Superior temporal gyrus (tissue), 1 donor: Measurements from ENCODE around the gene CCDC85A.
A peak's percentile ranks its signal among the peaks of the same experiment; 100 is the strongest.

ENCODE experiments used
- DNase-seq: peaks from one replicate; pipeline ENCODE4 v3.0.0-alpha.2; 2016; ENCODE audit errors: extremely low spot score

Gene CCDC85A

DNA sequence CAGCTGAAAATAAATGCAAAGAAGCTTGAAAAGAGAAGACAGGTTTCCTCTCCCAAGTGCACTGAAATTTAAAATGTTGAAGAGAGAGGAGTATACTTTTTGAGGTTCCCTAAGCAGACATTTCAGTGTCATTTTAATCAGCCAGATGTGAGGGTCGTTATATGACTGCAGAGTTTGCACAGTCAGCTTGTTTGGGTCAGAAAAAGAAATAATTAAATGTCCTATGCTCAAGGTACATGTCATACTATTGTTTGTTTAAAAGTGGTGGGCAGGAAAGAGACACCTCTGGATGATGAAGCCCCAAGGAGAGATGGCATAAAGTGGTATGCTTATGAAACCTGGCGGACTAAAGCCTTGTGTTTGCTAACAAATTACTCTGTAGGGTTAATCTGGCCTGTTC lies 55.2 kb downstream of the CCDC85A start:
- no peak for DNase-seq

DNA sequence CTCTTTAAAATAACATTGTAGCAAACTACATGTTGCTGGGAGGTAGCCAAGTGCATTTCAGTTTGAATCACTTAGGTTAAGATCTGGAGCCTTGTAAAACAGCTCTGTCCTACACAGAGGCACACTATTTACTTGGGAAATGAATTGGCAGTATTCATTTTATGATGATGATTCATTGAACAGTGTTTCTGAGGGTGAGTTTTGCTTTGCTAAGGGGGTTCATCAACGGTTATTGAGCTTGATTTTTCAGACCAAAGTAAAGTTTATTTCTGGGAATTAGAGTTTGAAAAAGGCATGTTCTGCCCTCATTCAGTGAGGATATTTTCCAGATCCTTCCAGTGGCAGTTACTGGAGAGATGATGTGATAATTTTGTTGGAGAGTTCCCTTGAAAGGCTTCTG lies 55.6 kb downstream of the CCDC85A start:
- no peak for DNase-seq

DNA sequence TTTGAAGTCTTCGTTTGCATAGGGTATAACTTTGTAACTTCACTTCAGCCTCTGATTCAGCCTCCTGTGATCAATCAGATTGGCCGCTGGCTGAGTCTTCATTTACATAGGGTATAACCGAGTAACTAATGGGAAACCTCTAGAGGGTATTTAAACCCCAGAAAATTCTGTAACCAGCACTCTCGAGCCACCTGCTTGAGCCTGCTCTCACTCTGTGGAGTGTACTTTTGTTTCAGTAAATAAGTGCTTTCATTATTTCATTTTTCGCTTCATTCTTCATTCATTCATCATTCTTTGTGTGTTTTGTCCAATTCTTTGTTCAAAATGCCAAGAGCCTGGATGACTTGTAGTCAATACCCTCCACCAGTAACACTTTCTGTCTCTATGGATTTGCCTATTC lies 56.4 kb downstream of the CCDC85A start:
- DNase-seq, result no peak

DNA sequence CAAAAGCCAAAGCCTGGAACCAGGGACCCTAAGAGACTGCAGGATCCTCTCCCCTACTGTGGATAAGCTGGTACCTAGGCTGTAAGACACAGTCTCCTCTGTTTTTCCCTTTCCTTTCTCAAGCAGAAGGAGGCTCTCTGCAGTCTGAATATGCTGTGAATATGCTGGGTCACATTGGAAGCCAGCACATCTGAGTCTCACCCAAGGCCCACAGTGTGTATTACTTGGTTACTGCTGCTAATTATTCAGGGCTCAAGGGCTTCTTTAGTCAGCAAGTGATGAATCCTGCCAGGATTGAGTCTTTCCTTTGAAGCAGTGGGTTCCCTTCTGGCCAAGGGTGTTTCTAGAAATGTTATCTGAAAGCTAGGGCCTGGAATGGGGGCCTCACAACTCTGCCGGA lies 60.7 kb downstream of the CCDC85A start:
- no peak for DNase-seq

DNA sequence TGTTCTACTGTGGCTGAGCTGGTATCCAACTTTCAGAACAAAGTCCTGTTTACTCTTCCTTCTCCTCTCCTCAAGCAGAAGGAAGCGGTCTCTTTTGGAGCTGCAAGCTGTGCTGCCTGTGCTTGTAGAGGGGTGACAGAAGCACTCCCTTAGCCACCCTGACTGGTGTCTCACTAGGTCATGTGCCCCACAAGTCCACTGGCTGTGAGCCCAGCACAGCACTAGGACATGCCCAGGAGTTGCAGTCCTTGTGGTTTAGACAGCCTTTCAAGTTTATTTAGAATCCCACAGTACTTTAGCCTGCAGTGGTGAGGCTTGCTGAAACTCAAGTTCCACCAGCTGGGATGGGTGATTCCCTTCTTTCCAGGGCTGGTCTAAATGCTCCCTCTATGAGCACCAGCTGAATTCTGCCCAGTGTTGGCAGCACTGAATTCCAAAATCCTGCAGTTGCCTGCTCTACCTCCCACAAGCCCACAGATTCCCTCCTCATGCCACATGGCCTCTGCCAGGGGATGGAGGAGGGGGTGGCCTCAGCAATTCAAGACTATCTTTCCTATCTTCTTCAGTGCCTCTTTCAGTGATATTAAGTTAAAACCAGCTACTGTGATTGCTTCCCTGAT lies 61.2 kb downstream of the CCDC85A start:
- no peak for DNase-seq

DNA sequence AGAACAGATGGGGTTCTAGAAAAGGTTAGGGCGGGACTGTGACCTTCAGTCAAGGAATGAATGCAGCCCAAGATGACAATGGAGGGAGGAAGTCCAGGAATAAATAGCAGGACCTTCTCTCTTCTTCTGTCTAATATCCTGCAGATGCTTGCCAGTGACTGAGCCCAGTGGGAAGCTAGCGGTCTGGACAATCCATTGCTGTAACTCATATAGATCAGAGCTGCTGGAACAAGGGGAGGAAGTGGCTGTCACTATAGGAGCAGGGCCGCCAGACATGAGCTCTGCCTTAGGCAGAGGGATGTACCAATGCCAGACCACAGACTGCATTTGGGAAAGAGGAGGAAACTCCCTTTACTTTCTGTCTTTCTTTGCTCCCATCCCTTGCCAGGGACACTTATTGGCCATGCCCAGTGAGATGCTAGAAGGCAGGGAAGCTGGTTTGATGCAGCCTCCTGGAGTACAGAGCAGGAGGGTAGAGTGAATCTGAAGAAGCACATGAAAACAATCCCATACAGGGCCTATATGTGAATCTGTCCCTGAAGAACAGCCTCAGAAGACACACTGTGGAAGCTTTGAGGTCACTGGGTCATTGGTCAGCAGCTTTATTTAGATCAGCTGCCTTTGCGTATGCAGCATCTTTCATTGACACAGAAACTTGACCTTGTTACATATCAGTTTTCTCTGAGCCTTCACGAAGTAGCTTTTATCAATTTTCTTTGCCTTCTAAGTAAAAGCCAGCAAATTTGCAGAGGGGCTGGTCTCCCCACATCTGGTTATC lies 65.4 kb downstream of the CCDC85A start:
- no peak for DNase-seq

DNA sequence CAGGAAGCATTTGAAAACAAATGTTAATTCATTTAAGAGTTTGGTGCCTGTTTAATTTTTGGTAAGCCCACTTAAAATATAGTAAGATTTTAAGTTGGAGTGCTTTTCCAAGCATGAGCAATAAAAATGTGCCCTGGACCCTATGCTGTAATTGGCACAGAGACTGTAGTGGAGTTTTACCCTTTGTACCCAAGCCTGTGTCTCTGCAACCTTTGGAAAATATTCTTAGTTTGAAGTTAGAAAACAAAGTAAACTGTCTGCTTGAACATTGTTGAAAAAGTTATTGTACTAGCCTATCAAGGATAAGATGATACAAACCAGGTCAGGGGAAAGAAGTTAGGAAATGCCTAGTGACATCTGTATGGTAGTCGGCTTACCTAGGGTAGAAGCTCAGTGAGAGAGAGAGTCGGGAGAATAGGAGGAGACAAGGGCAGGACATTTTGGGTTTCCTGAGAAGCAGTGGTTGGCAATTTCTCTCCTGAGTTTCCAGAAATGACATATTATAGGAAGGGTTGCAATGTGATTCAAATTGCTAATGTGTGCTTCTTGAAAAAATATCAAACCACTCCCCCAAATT lies 66.5 kb downstream of the CCDC85A start:
- DNase-seq, result no peak

DNA sequence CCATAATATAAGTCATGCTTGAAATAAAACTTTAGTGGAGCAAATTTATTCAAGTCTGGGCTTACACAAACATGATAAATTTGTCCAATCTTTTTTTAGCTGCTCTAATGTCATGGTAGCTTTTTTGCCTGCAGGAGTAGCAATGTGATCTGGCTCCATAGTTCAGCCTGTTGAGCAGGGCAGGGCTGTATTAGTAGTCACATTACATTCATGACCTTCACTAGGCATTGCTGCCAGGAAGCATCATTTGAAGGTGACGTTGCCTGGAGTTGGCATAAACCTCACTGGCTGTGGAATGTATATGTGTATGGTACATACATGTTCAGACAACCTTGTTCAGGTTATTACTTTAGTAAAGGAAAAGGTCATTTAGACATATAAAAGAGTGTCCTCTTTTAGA lies 76.6 kb downstream of the CCDC85A start:
- no peak for DNase-seq

DNA sequence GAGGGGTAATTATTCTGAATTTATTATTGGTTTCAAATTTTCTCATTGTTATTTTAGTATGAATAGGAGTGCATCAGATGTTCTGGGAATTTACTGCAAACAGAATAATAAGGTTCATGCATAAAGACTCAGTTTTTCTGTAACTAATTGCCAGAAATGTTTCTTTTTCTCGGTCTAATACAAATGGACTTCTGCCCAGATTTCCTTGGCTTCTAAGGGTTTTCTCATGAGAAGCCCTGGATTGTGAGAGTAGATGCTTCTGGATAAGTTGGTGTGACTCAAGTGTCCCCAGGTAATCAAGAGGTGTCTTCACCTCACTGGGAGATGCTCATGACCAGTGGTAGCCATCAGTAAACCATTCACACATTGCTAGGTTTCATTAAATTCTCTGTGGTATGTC lies 78.5 kb downstream of the CCDC85A start:
- no peak for DNase-seq

DNA sequence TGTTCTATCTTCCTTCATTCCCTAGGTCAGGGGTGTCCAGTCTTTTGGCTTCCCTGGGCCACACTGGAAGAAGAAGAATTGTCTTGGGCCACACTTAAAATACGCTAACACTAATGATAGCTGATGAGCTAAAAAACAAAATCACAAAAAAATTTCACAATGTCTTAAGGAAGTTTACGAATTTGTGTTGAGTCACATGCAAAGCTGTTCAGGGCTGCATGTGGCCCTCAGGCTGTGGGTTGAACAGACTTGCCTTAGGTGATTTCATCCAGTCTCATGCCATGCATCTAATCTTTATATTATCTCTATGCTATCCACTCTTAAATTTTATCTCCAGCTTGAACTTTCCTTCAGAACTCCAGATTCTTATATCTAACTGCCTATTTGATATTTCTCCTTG lies 80.1 kb downstream of the CCDC85A start:
- no peak for DNase-seq

DNA sequence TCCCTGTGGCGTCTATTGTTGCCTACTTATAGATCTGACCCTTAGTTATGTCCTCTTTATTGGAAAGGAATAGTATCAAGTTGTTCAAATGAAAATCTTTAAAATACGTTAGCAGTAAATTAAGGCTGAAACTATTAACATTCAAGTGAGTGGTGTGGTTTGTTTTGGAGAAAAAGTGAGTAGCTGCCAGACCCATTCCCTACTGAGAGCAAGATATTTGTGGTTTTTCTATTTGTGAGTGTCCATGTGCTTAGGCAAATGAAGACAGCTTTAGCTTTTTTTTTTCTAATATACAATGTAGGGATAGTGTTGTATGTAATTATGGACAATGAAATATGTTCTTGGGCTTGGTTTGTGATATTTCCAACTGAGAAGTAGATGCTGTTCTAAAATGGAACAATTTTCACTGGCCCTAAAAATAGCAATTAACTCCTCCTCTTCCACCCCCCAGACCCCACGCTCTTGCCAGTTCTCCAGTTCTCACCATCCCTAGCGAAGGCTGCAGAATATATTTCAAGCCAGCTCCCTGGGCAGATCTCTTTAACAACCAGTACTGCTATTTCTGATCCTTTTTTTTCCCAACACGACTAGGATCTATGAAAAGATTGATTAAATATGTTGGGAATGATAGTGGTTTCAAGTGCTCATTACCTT lies 83.1 kb downstream of the CCDC85A start:
- peak; percentile 29 for DNase-seq

DNA sequence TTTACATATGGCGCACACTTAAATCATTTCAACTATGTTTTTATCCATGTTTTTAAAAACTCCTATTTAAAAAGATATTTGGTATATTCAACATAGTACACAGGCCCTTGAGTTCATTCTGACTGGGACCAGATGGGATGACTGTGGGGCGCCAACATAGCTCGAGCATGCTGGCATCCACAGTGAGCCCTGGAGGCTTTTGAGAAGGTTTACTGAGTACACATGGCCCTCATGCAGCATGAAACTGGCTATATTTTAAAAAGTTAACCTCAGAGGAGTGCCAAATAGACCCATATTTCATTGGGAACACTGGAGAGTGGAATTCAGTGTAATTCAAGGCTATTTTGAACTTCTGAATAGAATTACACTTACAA lies 83.6 kb downstream of the CCDC85A start:
- no peak for DNase-seq

DNA sequence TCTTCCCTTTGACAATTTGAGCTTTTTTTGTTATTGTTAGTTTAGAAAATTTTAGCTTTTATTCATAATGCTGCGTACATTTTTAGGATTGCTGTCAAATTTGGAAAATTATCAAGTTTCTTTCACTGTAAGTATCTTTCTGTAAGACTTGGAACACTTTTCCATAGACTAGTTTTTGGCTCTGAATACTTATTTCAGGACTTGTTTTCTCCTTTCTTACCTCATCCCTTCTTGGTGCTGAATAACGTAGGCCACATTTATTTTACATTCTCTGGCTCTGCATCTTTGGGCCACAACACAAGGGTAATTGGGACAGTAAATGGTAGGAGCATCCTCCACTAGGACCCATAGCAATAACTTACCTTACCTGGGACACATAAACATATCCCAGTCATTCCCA lies 85.1 kb downstream of the CCDC85A start:
- DNase-seq, result no peak

DNA sequence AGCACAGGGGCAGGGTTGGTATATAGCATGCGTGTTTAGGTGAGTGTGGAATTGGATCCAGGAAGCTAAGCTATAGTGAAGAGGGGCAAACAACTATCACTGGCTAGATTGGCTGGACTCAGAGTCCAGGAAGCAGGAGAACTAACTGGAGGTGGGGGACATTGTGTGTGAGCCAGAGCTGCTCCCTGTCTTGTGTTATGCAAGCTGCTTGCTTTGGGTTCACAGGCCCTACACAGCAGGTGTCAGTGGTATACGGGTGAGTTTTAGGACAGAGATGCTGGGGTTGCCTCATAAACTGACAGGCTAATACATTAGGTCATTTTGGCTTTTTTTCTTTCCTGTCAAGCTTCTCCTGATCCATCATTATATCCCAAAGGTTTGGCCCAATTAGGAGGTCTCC lies 87.5 kb downstream of the CCDC85A start:
- no peak for DNase-seq

DNA sequence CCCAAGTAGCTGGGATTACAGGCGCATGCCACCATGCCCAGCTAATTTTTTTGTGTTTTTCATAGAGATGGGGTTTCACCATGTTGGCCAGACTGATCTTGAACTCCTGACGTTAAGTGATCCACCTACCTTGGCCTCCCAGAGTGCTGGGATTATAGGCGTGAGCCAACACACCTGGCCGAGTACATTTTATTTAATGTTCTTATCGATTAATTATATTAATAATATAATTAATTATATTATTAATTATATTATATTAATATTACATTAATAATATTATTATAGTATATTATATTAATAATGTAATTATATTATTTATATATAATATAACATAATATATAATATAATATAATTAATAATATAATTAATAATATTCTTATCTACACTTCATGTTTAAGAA lies 101.4 kb downstream of the CCDC85A start:
- no peak for DNase-seq

DNA sequence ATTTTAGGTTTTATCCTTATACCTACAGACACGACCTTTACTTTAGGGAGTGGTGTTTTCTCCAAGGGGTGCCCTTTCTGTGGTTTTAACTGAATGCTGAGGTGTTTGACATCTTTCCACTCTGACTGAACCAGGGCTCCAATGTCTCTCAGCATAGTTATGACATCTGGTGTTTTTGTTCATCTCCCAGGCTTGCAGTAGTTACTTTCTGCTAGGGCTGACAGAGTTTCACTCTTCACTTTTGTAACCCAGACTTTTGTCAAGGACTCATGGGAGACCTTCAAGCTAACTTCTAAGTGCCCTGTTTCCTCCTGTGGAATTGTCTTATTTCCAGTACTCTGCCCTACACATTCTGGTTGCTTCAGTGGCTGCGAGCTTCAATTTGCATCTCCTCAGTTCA lies 103.1 kb downstream of the CCDC85A start:
- no peak for DNase-seq

DNA sequence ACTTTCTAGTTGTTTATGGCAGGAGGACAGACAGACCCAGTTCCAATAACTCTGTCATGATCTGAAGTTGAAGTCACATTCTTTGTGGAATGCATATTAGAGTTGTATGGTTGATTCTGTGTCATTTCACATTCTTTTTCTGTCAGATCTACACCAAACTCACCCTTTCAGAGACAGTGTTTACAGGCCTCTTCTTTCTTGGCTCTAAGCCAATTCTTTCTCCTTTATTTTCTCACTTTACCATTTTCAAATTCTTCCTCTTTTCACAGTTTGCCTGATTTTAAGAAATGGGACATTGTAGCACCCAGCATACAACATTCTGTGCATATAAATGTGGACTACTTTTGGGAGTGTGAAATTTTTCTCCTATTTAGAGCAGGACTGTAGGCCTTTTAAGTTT lies 103.7 kb downstream of the CCDC85A start:
- DNase-seq, result peak; percentile 43

DNA sequence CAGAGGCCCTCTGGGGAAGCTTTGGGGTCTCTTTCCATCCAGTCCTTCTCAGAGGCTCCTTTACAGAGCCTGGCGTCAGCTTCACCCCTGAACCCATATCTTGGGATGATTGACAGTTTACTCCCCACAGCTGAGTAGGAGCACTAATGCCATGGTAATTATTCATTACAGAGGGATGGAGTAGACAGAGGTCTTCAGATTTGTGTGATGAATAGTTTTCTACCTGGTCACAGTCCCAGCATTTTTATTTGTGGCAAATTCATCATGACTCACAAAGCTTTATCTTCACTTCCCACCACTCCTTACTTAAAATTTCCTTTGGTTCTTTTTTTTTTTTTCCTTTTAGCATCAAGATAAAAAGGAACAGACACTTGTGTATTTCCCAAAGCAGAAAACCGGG lies 104.2 kb downstream of the CCDC85A start:
- no peak for DNase-seq

DNA sequence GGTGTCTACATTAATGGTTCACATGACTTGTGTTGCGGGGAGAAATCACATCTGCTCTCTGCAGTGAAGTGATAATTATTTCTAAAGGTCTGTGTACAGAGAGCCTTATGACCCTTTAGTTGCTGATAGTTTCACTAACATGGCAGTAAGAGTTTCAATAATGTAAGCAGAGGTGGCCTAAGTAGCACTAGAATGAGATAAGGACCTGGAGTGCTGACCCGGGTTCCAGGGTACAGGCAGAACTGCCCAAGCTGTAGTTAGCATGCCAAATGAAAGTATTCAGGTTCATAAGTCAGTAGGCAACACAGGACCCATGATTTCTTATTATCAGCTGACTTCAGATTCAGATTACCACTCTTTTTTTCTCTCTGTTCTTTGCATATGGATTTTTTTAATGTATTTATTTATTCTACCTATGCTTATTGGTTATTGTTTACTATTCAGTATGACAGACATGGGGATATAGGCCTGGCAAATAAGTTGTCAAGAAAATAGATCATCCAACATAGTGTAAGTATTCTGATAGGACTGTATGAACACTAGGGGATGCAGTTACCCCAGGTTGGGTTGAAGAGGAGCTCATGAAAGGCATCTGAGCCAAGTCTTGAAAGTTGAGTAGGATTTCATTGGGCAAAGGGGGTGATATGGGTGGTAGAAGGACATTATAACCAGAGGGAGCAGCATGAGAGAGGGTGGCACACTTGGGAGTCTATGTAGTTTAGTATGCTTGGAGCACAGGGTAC lies 105.2 kb downstream of the CCDC85A start:
- no peak for DNase-seq

DNA sequence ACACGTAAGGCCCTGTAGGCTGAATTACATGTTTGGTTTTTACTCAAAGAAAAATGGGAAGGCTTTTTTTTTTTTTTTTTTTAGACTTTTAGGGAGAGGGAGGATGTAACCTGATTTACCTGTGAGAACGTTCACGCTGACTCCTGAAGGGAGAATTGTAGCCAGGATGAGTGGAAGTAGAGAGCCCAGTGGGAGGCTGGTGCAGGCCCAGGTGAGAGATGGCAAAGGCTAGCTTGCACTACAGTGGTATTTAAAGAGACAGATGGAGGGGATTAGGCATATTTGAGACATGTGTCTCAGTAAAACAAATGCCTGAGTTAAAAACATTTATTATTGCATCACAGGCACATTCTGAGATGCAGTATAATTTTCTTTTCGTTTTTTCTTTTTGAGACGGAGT lies 107.9 kb downstream of the CCDC85A start:
- DNase-seq, result no peak

DNA sequence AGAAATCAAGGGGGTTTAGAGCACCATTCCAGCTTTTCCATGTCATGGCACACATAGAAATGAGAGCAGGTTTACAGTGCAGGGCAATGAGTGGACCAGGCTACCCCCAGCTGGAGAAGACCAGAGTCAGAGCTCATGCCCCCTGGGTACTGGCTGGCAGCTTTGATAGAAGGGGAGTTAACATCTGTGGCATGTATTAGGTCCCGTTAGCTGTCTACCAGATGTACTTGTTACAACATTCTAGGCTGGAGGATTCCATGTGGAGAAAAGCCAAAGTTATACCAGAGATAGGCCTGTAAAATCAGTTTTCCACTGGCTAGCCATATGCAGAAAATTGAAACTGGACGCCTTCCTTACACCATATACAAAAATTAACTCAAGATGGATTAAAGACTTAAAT lies 109.2 kb downstream of the CCDC85A start:
- no peak for DNase-seq

DNA sequence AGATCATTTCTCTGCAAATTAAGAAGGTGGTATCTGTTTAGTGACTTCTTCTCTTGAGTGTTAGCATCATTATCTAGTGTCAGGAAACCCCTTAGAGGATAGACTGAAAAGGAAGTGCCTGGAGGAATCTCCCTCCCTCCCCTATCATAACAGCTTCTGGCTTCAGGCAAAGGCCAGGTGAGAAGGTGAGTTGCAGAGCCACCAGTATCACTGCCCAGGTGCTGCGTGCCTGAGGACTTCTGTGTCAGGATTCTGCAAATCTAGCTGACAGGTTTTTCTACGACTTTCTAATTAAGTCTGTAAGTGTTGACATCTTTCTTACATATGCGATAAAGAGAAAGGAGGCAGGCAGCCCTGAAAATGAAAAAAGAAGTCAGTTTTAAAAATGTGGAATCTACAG lies 111.9 kb downstream of the CCDC85A start:
- DNase-seq, result no peak
